ENCODE data around the gene KCNA2. TPM values are rescaled to one million over a fixed set of nuclear protein-coding genes. Genes with fewer than 3 reads are reported as not detected.

The KCNA2 gene
- total and polyA plus RNA-seq, 2 of the 4 experiments (the other 2 are of a cell fraction): not detected

GRCh38 chr1:110585481-110585880, 20.7 kb downstream of the KCNA2 start:
- no peak overlapping the region for H3K4me3 ChIP-seq (ENCODE audit: insufficient read depth, low read depth, low read length)
- no peak for ATAC-seq (ENCODE audit: low read depth)
- H2AFZ ChIP-seq (replicated peaks; ENCODE audit: low read length, poor library complexity): no peak overlapping the region
- no peak overlapping the region for H3K14ac ChIP-seq (replicated peaks; ENCODE audit: low read depth, low read length)
- no peak overlapping the region for H2AK9ac ChIP-seq (replicated peaks; ENCODE audit: low read depth, low read length, poor library complexity)
- in situ Hi-C loops (cut with MboI; ENCODE audit: low sequenced_read_pairs): no loop called here
- no peak overlapping the region for H2BK20ac ChIP-seq (ENCODE audit: low read depth, low read length)
- no peak overlapping the region for H4K91ac ChIP-seq (ENCODE audit: insufficient read depth, low read depth, low read length)
- H2AK5ac ChIP-seq (ENCODE audit: low read depth, low read length): no peak overlapping the region
- H3K79me1 ChIP-seq (ENCODE audit: low read depth in 1 of 2, low read length in 2 of 2): no peaks in the 10 kb centered on the region
- H3K27ac ChIP-seq (ENCODE audit: insufficient read depth, low read length): no peak overlapping the region
- H3K4me2 ChIP-seq (ENCODE audit: low read depth, low read length): no peak overlapping the region
- H2BK15ac ChIP-seq (ENCODE audit: low read depth, low read length): no peak overlapping the region
- CTCF ChIA-PET: no interaction called here
- H2BK120ac ChIP-seq (ENCODE audit: low read depth, low read length): no peak overlapping the region
- POLR2A ChIA-PET (ENCODE audit: unreplicated experiment): no interaction called here
- WGBS, 2 experiments (ENCODE audit: extremely low coverage in 2 of 2, insufficient read length in 1 of 2): no CpG with 5 or more reads among the region's 1 CpG
- no peaks in the 10 kb centered on the region for H4K20me1 ChIP-seq (ENCODE audit: insufficient read depth, low read length)
- no peak overlapping the region for H3K9ac ChIP-seq (ENCODE audit: low read depth, low read length)
- H3K23ac ChIP-seq (ENCODE audit: low read depth, low read length): no peak overlapping the region
- TF ChIP-seq RAD21 (IDR thresholded peaks at IDR 0.05; ENCODE audit: low read length) (no peak), CEBPB (IDR thresholded peaks at IDR 0.05; ENCODE audit: low read depth, low read length) (no peak), SMC3 (IDR thresholded peaks at IDR 0.05; ENCODE audit: low read depth, low read length) (no peak), NFE2L2 (IDR thresholded peaks at IDR 0.05; ENCODE audit: low read depth, low read length) (no peak), ELK1 (IDR thresholded peaks at IDR 0.05; ENCODE audit: borderline replicate concordance, low read depth, low read length) (no peak), RCOR1 (IDR thresholded peaks at IDR 0.05; ENCODE audit: insufficient replicate concordance, low read length) (no peak)
- TF ChIP-seq, protein P1, sequence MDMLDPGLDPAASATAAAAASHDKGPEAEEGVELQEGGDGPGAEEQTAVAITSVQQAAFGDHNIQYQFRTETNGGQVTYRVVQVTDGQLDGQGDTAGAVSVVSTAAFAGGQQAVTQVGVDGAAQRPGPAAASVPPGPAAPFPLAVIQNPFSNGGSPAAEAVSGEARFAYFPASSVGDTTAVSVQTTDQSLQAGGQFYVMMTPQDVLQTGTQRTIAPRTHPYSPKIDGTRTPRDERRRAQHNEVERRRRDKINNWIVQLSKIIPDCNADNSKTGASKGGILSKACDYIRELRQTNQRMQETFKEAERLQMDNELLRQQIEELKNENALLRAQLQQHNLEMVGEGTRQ (IDR thresholded peaks at IDR 0.05; ENCODE audit: low read depth, low read length): no peak
- TF ChIP-seq, protein P2, sequence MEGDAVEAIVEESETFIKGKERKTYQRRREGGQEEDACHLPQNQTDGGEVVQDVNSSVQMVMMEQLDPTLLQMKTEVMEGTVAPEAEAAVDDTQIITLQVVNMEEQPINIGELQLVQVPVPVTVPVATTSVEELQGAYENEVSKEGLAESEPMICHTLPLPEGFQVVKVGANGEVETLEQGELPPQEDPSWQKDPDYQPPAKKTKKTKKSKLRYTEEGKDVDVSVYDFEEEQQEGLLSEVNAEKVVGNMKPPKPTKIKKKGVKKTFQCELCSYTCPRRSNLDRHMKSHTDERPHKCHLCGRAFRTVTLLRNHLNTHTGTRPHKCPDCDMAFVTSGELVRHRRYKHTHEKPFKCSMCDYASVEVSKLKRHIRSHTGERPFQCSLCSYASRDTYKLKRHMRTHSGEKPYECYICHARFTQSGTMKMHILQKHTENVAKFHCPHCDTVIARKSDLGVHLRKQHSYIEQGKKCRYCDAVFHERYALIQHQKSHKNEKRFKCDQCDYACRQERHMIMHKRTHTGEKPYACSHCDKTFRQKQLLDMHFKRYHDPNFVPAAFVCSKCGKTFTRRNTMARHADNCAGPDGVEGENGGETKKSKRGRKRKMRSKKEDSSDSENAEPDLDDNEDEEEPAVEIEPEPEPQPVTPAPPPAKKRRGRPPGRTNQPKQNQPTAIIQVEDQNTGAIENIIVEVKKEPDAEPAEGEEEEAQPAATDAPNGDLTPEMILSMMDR (conservative IDR thresholded peaks at IDR 0.05; ENCODE audit: low read depth, low read length): no peak
- BruUV-seq (replicated peaks): no TSS peak
- H3K27me3 ChIP-seq (ENCODE audit: control insufficient read depth, insufficient read depth, low read length): peaks cover 3% of the 10 kb centered on the region
- H3K9me3 ChIP-seq (ENCODE audit: control insufficient read depth, insufficient read depth, low read length): no peaks in the 10 kb centered on the region
- H3K56ac ChIP-seq (ENCODE audit: extremely low read depth, insufficient read depth, low read length): no peak overlapping the region
- no peaks in the 10 kb centered on the region for H3K4me1 ChIP-seq (ENCODE audit: control insufficient read depth, insufficient read depth, low read length)
- no peak overlapping the region for H2BK5ac ChIP-seq (ENCODE audit: low read depth, low read length, poor library complexity, severe bottlenecking)
- H4K5ac ChIP-seq (ENCODE audit: low read depth, low read length): no peak overlapping the region
- no peaks in the 10 kb centered on the region for H3K9me1 ChIP-seq (ENCODE audit: insufficient read depth, low read length)
- H4K8ac ChIP-seq (ENCODE audit: low read depth in 2 of 2, low read length in 2 of 2): no peak overlapping the region
- no peak for DNase-seq
- dilution Hi-C loops (cut with HindIII; ENCODE audit: low sequenced_read_pairs, unreplicated experiment): no loop called here
- no peak overlapping the region for H3K18ac ChIP-seq (ENCODE audit: low read depth, low read length)
- H3K36me3 ChIP-seq (ENCODE audit: control insufficient read depth, insufficient read depth, low read length): no peaks in the 10 kb centered on the region
- intact Hi-C loops (cut with micrococcal nuclease): no loop called here
- H3K4ac ChIP-seq (ENCODE audit: low read depth, low read length): no peak overlapping the region

All from IMR-90 (cell line).